ENCODE measurements around the gene GIMAP2. TPM values are rescaled to one million over a fixed set of nuclear protein-coding genes. Genes with fewer than 3 reads are reported as not detected.
A peak's percentile ranks its signal among the peaks of the same experiment; 100 is the strongest.

Gene GIMAP2
- 9.6 TPM for total RNA-seq

GRCh38 chr7:150685219-150686029, at the start of gene GIMAP2:
Gene GIMAP2 (plus strand): TSS chr7:150685706. CDS start chr7:150687060, 1,354 bp downstream.
- H3K4me1 ChIP-seq, result peaks cover 10% of the 10 kb centered on the region
- peak within 1 kb of the TSS; percentile 55 for H3K27ac ChIP-seq
- TF ChIP-seq POLR2AphosphoS5 (IDR thresholded peaks at IDR 0.05; ENCODE audit: insufficient read depth in 1 of 2, low read depth in 1 of 2) (peak in 1 of 2 donors; percentile 62), POLR2A (IDR thresholded peaks at IDR 0.05) (no peak)
- peaks cover 0 to 6% of the 10 kb centered on the region in 2 donors for H3K36me3 ChIP-seq
- no peaks in the 10 kb centered on the region for H3K9me3 ChIP-seq
- H3K4me3 ChIP-seq, result peak within 1 kb of the TSS; percentile 41 to 44
- no peaks in the 10 kb centered on the region for H3K27me3 ChIP-seq
- intact Hi-C loops (cut with DNase I), result no loop called here
- DNase-seq (ENCODE audit: extremely low spot score in 2 of 2), result no peak

GRCh38 chr7:150641854-150642253, 43.7 kb upstream of the GIMAP2 start:
- no peaks in the 10 kb centered on the region for H3K27me3 ChIP-seq
- DNase-seq (ENCODE audit: extremely low spot score in 2 of 2), result no peak
- no peaks in the 10 kb centered on the region for H3K36me3 ChIP-seq
- intact Hi-C loops (cut with DNase I), result no loop called here
- H3K27ac ChIP-seq, result no peak overlapping the region
- no peaks in the 10 kb centered on the region for H3K4me1 ChIP-seq
- H3K4me3 ChIP-seq, result no peak overlapping the region
- TF ChIP-seq, protein P1, sequence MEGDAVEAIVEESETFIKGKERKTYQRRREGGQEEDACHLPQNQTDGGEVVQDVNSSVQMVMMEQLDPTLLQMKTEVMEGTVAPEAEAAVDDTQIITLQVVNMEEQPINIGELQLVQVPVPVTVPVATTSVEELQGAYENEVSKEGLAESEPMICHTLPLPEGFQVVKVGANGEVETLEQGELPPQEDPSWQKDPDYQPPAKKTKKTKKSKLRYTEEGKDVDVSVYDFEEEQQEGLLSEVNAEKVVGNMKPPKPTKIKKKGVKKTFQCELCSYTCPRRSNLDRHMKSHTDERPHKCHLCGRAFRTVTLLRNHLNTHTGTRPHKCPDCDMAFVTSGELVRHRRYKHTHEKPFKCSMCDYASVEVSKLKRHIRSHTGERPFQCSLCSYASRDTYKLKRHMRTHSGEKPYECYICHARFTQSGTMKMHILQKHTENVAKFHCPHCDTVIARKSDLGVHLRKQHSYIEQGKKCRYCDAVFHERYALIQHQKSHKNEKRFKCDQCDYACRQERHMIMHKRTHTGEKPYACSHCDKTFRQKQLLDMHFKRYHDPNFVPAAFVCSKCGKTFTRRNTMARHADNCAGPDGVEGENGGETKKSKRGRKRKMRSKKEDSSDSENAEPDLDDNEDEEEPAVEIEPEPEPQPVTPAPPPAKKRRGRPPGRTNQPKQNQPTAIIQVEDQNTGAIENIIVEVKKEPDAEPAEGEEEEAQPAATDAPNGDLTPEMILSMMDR (IDR thresholded peaks at IDR 0.05), result no peak
- TF ChIP-seq POLR2AphosphoS5 (IDR thresholded peaks at IDR 0.05; ENCODE audit: insufficient read depth in 1 of 2, low read depth in 1 of 2), result no peak
- no peak for TF ChIP-seq POLR2A (IDR thresholded peaks at IDR 0.05)
- no peaks in the 10 kb centered on the region for H3K9me3 ChIP-seq

DNA sequence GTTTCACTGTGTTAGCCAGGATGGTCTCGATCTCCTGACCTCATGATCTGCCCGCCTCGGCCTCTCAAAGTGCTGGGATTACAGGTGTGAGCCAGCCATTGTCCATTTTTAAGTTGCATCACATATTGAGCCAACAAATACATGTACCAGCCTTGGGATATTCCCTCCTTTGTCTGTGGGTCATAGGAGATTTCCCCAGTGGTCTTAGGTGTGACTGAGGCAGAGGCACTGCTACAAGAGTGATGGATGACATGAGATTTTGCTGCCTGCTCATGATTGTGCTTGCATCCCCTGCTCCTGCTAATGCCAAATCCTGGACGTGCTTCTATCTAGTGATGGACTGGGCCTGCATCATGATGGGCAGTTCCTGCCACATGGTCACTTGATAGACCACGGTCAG, 42.6 kb upstream of the GIMAP2 start:
- Histone ChIP-seq H3K27ac (no peak overlapping the region), H3K9me3 (no peaks in the 10 kb centered on the region), H3K27me3 (no peaks in the 10 kb centered on the region), H3K4me3 (no peak overlapping the region), H3K36me3 (no peaks in the 10 kb centered on the region), H3K4me1 (no peaks in the 10 kb centered on the region)
- no peak for TF ChIP-seq POLR2AphosphoS5 (IDR thresholded peaks at IDR 0.05; ENCODE audit: insufficient read depth in 1 of 2, low read depth in 1 of 2)
- intact Hi-C loops (cut with DNase I), result no loop called here
- no peak for DNase-seq (ENCODE audit: extremely low spot score in 2 of 2)

DNA sequence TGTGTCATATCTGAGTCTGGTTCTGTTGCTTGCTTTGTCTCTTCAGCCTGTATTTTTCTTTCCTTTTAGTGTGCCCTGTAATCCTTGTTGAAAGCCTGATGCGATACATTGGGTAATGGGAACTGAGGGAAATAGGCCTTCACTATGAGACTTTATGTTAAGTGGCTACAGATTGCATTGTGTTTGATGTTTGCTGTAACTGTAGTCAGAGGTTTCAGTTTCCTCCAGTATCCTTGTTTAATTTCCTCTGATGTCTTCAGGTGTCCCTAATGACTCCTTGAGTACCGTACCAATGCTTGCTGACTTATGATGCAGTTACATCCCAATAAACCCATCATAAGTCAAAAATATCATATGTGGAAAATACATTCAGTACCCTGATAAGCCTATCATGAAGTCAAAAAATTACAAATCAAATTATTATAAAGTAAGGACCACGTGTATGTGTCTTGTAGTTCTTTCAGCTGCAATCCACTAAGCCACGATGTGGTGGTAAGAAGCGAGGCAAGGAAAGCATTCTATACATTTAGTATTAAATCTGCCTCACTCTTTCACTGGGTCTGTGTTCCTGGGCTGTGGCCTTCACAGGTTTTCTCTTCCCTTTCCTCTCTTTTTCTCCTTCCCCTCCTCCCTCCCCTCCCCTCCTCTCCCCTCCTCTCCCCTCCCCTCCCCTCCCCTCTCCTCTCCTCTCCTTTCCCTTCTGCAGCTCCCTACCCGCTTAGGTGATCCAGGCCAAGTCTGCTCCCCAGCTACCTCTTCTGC, 40.1 kb upstream of the GIMAP2 start:
- Histone ChIP-seq H3K9me3 (no peaks in the 10 kb centered on the region), H3K27ac (no peak overlapping the region), H3K27me3 (no peaks in the 10 kb centered on the region), H3K4me1 (no peaks in the 10 kb centered on the region), H3K36me3 (no peaks in the 10 kb centered on the region), H3K4me3 (no peak overlapping the region)
- intact Hi-C loops (cut with DNase I), result no loop called here
- no peak for DNase-seq (ENCODE audit: extremely low spot score in 2 of 2)
- TF ChIP-seq POLR2A (IDR thresholded peaks at IDR 0.05) (no peak), POLR2AphosphoS5 (IDR thresholded peaks at IDR 0.05; ENCODE audit: insufficient read depth in 1 of 2, low read depth in 1 of 2) (no peak)
- TF ChIP-seq, protein P1 (IDR thresholded peaks at IDR 0.05), result no peak

- no peak overlapping the region for H3K27ac ChIP-seq
- no peaks in the 10 kb centered on the region for H3K36me3 ChIP-seq
- H3K4me1 ChIP-seq, result no peaks in the 10 kb centered on the region
- H3K9me3 ChIP-seq, result no peaks in the 10 kb centered on the region
- intact Hi-C loops (cut with DNase I), result no loop called here
- no peak for TF ChIP-seq POLR2AphosphoS5 (IDR thresholded peaks at IDR 0.05; ENCODE audit: insufficient read depth in 1 of 2, low read depth in 1 of 2)
- TF ChIP-seq, protein P1 (IDR thresholded peaks at IDR 0.05), result no peak
- no peak overlapping the region for H3K4me3 ChIP-seq
- no peaks in the 10 kb centered on the region for H3K27me3 ChIP-seq
- DNase-seq (ENCODE audit: extremely low spot score in 2 of 2), result no peak
Measured at GRCh38 chr7:150648353-150649079, 37.0 kb upstream of the GIMAP2 start.
